GM23248 (cell line): ENCODE measurements around the gene KRT6B. TPM values are rescaled to one million over a fixed set of nuclear protein-coding genes. Genes with fewer than 3 reads are reported as not detected.

Experiments
- DNase-seq: peaks from one replicate; pipeline ENCODE4 v3.0.0-alpha.2; 2015
- H2AFZ ChIP-seq: fragments of 200-600 bp; sonication (generic); 2 replicates; pipeline ENCODE4 v1.6.1; 2016; ENCODE audit warnings: antibody characterized with exemption
- H3F3A ChIP-seq: fragments of 200-600 bp; sonication (generic); 2 replicates; pipeline ENCODE4 v1.6.1; 2016; ENCODE audit warnings: mild to moderate bottlenecking, antibody characterized with exemption, mixed run types; ENCODE audit not compliant: insufficient read depth
- H3K27ac ChIP-seq: fragments of 200-600 bp; sonication (generic); 2 replicates; pipeline ENCODE4 v1.5.1; 2016; ENCODE audit warnings: mild to moderate bottlenecking
- H3K27me3 ChIP-seq: fragments of 200-600 bp; sonication (generic); replicated peaks from 2 replicates; pipeline ENCODE4 v1.6.1; 2016; ENCODE audit warnings: mild to moderate bottlenecking; ENCODE audit not compliant: insufficient read depth
- H3K36me3 ChIP-seq: fragments of 200-600 bp; sonication (generic); 2 replicates; pipeline ENCODE4 v1.6.1; 2016; ENCODE audit warnings: low read depth, mild to moderate bottlenecking
- H3K4me1 ChIP-seq: fragments of 200-600 bp; sonication (generic); 2 replicates; pipeline ENCODE4 v1.6.1; 2016; ENCODE audit warnings: mild to moderate bottlenecking; ENCODE audit not compliant: insufficient read depth
- H3K4me2 ChIP-seq: fragments of 200-600 bp; sonication (generic); one replicate; pipeline ENCODE4 v1.6.1; 2016; ENCODE audit warnings: mild to moderate bottlenecking; ENCODE audit not compliant: unreplicated experiment
- H3K4me3 ChIP-seq: fragments of 200-600 bp; sonication (generic); 2 replicates; pipeline ENCODE4 v1.5.1; 2016; ENCODE audit warnings: mild to moderate bottlenecking
- H3K79me2 ChIP-seq: fragments of 200-600 bp; sonication (generic); 2 replicates; pipeline ENCODE4 v1.6.1; 2016; ENCODE audit warnings: mild to moderate bottlenecking; ENCODE audit not compliant: insufficient read depth
- H3K9ac ChIP-seq: fragments of 200-600 bp; sonication (generic); 2 replicates; pipeline ENCODE4 v1.6.1; 2016; ENCODE audit warnings: mild to moderate bottlenecking
- H3K9me2 ChIP-seq: fragments of 200-600 bp; sonication (generic); 2 replicates; pipeline ENCODE4 v1.6.1; 2016; ENCODE audit warnings: mixed run types, mild to moderate bottlenecking, moderate library complexity; ENCODE audit not compliant: insufficient read depth
- H3K9me3 ChIP-seq: fragments of 200-600 bp; sonication (generic); one replicate; pipeline ENCODE4 v1.6.1; 2017; ENCODE audit warnings: low read depth
- H4K20me1 ChIP-seq: fragments of 200-600 bp; sonication (generic); 2 replicates; pipeline ENCODE4 v1.6.0; 2016; ENCODE audit not compliant: insufficient read depth
- EZH2 ChIP-seq: fragments of 200-600 bp; sonication (generic); IDR thresholded peaks from 2 replicates; pipeline ENCODE4 v1.6.1; 2018; ENCODE audit warnings: antibody characterized with exemption, mild to moderate bottlenecking; ENCODE audit not compliant: insufficient read depth, poor library complexity, severe bottlenecking
- EZH2phosphoT487 ChIP-seq: fragments of 200-600 bp; sonication (generic); IDR thresholded peaks from 2 replicates; pipeline ENCODE4 v1.6.1; 2018; ENCODE audit warnings: antibody characterized with exemption, moderate library complexity, mild to moderate bottlenecking, low read depth; ENCODE audit not compliant: insufficient read depth
- WGBS, 2 experiments: methylation state at CpG; one replicate each; pipeline ENCODE4 v1.1.6; 2015 to 2017; ENCODE audit warnings: low lambda C conversion rate in 2 of 2, low coverage in 1 of 2; ENCODE audit errors: missing lambda C conversion rate in 2 of 2; 5-methylcytosine and 5-hydroxymethylcytosine counted together
- in situ Hi-C: fragments of 300-500 bp; cut with MboI; formaldehyde crosslinking; loops from 2 replicates; pipeline ENCODE4 v1.15.0; 2020
- polyA plus RNA-seq: library from polyadenylated mRNA; unstranded; fragments of >200 nt; fragmentation: Nextera tagmentation; extraction: Ambion mirVana; gene quantifications from 2 replicates; pipeline ENCODE4 v1.2.1, GENCODE V29; 2016
- total RNA-seq: library from RNA; depleted of rRNA; stranded (reverse); fragments of >200 nt; shearing (Covaris generic); gene quantifications from 2 replicates; pipeline ENCODE4 v1.2.3, GENCODE V29; 2014

KRT6B gene
- total and polyA plus RNA-seq, 2 experiments from 2014 or later: not detected

- WGBS, 2 experiments: 67 to 69% methylated on average over 5 of the region's 5 CpGs
- in situ Hi-C loops: no loop called here
Observed at GRCh38 chr12:52407918-52408317, 44.0 kb downstream of the KRT6B start.

DNA sequence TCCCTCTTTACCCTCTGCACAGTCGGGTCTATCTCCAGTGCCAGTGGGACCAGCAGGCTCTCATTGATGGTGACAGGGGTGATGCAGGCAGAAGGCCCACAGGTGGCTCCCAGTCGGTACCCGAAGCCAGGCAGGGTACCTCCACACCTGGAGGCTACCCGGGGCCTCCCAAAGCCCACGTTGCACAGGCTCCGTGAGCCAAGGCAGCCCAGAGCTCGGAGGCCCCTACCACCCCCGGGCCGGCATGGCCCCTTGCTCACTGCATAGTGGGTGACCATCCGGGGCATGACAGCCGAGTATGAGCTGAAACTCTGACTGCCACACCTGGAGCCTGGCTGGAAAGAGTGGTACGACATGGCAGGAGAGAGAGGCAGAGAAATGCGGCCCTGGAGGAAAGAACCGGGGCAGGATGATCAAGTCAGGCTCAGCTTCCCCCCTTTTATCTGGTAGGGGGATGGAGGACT lies 46.0 kb downstream of the KRT6B start, which contains the start of gene KRT82:
TSS of gene KRT82 (minus strand) at position 414 of the 464 bp plus-strand sequence. CDS start at position 356, 58 bp downstream.
- in situ Hi-C loops: no loop called here
- H3K4me1 ChIP-seq: no peaks in the 10 kb centered on the region

More at GRCh38 chr12:52407918-52408317, 44.0 kb downstream of the KRT6B start:
- Histone ChIP-seq H3K4me3 (no peak overlapping the region), H3K9me2 (no peaks in the 10 kb centered on the region), H3K27ac (no peak overlapping the region), H3K9ac (no peak overlapping the region), H3K36me3 (no peaks in the 10 kb centered on the region), H2AFZ (no peak overlapping the region), H4K20me1 (no peaks in the 10 kb centered on the region), H3K4me2 (no peak overlapping the region), H3K79me2 (no peaks in the 10 kb centered on the region), H3F3A (no peaks in the 10 kb centered on the region), H3K9me3 (no peaks in the 10 kb centered on the region), H3K4me1 (no peaks in the 10 kb centered on the region), H3K27me3 (no peaks in the 10 kb centered on the region)
- DNase-seq: no peak
- no peak for TF ChIP-seq EZH2
- TF ChIP-seq EZH2phosphoT487: no peak

GRCh38 chr12:52404951-52405350 lies 47.0 kb downstream of the KRT6B start:
- Histone ChIP-seq H3K9me3 (no peaks in the 10 kb centered on the region), H3K27me3 (no peaks in the 10 kb centered on the region), H3K4me1 (no peaks in the 10 kb centered on the region), H3K4me3 (no peak overlapping the region), H3K9ac (no peak overlapping the region), H3K9me2 (no peaks in the 10 kb centered on the region), H4K20me1 (no peaks in the 10 kb centered on the region), H3K27ac (no peak overlapping the region), H3K79me2 (no peaks in the 10 kb centered on the region), H2AFZ (no peak overlapping the region), H3F3A (no peaks in the 10 kb centered on the region), H3K4me2 (no peak overlapping the region), H3K36me3 (no peaks in the 10 kb centered on the region)
- in situ Hi-C loops: no loop called here
- 76 to 81% methylated on average over 3 of the region's 3 CpGs for WGBS, 2 experiments
- no peak for DNase-seq
- TF ChIP-seq EZH2phosphoT487 (no peak), EZH2 (no peak)

More for the DNA sequence above, 46.0 kb downstream of the KRT6B start, which contains the start of gene KRT82:
- no peaks in the 10 kb centered on the region for H3K9me3 ChIP-seq
- no peak within 1 kb of the TSS for H2AFZ ChIP-seq
- no peak within 1 kb of the TSS for H3K4me2 ChIP-seq
- H3K4me3 ChIP-seq: no peak within 1 kb of the TSS
- no peaks in the 10 kb centered on the region for H3K9me2 ChIP-seq
- H3K36me3 ChIP-seq: no peaks in the 10 kb centered on the region
- no peaks in the 10 kb centered on the region for H3K27me3 ChIP-seq
- TF ChIP-seq EZH2 (no peak), EZH2phosphoT487 (no peak)
- H3K79me2 ChIP-seq: no peaks in the 10 kb centered on the region
- no peaks in the 10 kb centered on the region for H4K20me1 ChIP-seq
- DNase-seq: no peak
- H3K27ac ChIP-seq: no peak within 1 kb of the TSS
- no peaks in the 10 kb centered on the region for H3F3A ChIP-seq
- 73 to 74% methylated on average over 13 to 14 of the region's 14 CpGs for WGBS, 2 experiments
- H3K9ac ChIP-seq: no peak within 1 kb of the TSS

DNA sequence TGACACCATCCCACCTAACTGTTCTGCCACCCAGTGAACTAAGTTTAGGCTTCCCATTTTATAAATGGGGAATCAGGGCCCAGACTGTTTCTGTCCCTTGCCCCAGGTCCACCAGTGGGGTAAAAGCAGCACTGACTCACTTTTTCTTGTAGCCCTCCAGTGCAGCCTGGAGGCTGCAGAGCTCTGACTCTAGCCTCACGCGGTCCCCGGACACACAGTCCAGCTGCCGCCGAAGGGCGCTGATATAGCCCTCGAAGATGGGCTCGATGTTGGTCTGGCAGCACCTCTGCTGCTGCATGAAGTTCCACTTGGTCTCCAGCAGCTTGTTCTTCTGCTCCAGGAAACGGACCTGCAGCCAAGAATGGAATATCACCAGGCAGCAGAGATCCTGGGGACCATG lies 48.4 kb downstream of the KRT6B start:
- in situ Hi-C loops: no loop called here
- 0 out of 2 replicates have a peak, but pooled peaks cover under 1% of the 10 kb centered on the region for H3K27me3 ChIP-seq

More for the DNA sequence above, 48.4 kb downstream of the KRT6B start:
- H3K9me2 ChIP-seq: no peaks in the 10 kb centered on the region
- H3F3A ChIP-seq: no peaks in the 10 kb centered on the region
- no peaks in the 10 kb centered on the region for H3K4me1 ChIP-seq
- H4K20me1 ChIP-seq: no peaks in the 10 kb centered on the region
- no peak overlapping the region for H3K27ac ChIP-seq
- H3K36me3 ChIP-seq: no peaks in the 10 kb centered on the region
- H3K4me2 ChIP-seq: no peak overlapping the region
- no peaks in the 10 kb centered on the region for H3K79me2 ChIP-seq
- no peak overlapping the region for H3K9ac ChIP-seq
- DNase-seq: no peak
- H3K4me3 ChIP-seq: no peak overlapping the region
- no peaks in the 10 kb centered on the region for H3K9me3 ChIP-seq
- no peak overlapping the region for H2AFZ ChIP-seq
- TF ChIP-seq EZH2: no peak
- TF ChIP-seq EZH2phosphoT487: no peak
- 84 to 88% methylated on average over 9 of the region's 9 CpGs for WGBS, 2 experiments
